NCI-H146 (cell line): ENCODE data around the gene TMEM161B.
A peak's percentile ranks its signal among the peaks of the same experiment; 100 is the strongest.
"Not testable (repeated sequence)": the region's sequence is repeated elsewhere in the genome, so short reads cannot be mapped to it uniquely, and the experiment has no call there.

Experiments used
- DNase-seq: peaks from one replicate; lab custom pipeline; 2025; lab: John Stamatoyannopoulos, UW

TMEM161B gene

GRCh38 chr5:88183255-88183654 is 85.4 kb downstream of the TMEM161B start:
- DNase-seq: no peak

- not testable (repeated sequence) for DNase-seq
Observed at GRCh38 chr5:88177486-88177885, 91.2 kb downstream of the TMEM161B start.

- peak; percentile 3 for DNase-seq
Observed at GRCh38 chr5:88172847-88173758, 95.5 kb downstream of the TMEM161B start.

- DNase-seq: no peak
Observed at GRCh38 chr5:88159591-88159990, 109.1 kb downstream of the TMEM161B start.

- no peak for DNase-seq
Observed at GRCh38 chr5:88158056-88158455, 110.6 kb downstream of the TMEM161B start.

- DNase-seq: no peak
Observed at GRCh38 chr5:88154891-88155290, 113.8 kb downstream of the TMEM161B start.

GRCh38 chr5:88150747-88151146 is 117.9 kb downstream of the TMEM161B start:
- DNase-seq: no peak

- DNase-seq: no peak
Observed at GRCh38 chr5:88145611-88146467, 122.8 kb downstream of the TMEM161B start.

GRCh38 chr5:88145221-88145610 is 123.4 kb downstream of the TMEM161B start:
- DNase-seq: no peak
